GM10266 (cell line): ENCODE data around the gene FHL1.

ENCODE experiments used
- DNase-seq: peaks from one replicate; pipeline ENCODE4 v3.0.0; 2012; ENCODE audit errors: extremely low spot score
- TF ChIP-seq, protein P1 (sequence below): IDR thresholded peaks from 2 replicates; pipeline ENCODE4 v1.5.1; 2012; ENCODE audit warnings: mild to moderate bottlenecking, low read depth; ENCODE audit not compliant: control insufficient read depth, insufficient read depth; ENCODE audit errors: missing control alignments

FHL1 gene

DNA sequence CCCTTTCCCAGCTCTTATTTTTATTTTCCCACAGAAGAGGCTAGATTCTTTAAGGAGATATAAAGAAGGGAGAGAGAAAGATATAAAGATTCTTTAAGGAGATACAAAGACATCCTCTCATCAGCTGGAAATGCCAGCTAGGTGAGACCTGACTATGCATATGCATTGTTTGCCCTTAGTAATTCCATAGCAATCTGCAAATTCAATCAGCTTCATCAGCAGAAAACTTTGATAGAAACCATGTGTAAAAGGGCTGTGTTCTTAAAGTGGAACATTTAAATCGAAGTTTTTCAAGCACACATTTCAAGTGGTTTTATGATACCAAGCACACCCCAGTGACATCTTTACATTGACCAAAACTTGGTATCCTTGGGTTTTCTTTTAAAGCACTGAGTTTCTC, 24.1 kb downstream of the FHL1 start:
- no peak for DNase-seq
- TF ChIP-seq, protein P1, sequence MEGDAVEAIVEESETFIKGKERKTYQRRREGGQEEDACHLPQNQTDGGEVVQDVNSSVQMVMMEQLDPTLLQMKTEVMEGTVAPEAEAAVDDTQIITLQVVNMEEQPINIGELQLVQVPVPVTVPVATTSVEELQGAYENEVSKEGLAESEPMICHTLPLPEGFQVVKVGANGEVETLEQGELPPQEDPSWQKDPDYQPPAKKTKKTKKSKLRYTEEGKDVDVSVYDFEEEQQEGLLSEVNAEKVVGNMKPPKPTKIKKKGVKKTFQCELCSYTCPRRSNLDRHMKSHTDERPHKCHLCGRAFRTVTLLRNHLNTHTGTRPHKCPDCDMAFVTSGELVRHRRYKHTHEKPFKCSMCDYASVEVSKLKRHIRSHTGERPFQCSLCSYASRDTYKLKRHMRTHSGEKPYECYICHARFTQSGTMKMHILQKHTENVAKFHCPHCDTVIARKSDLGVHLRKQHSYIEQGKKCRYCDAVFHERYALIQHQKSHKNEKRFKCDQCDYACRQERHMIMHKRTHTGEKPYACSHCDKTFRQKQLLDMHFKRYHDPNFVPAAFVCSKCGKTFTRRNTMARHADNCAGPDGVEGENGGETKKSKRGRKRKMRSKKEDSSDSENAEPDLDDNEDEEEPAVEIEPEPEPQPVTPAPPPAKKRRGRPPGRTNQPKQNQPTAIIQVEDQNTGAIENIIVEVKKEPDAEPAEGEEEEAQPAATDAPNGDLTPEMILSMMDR, result no peak

DNA sequence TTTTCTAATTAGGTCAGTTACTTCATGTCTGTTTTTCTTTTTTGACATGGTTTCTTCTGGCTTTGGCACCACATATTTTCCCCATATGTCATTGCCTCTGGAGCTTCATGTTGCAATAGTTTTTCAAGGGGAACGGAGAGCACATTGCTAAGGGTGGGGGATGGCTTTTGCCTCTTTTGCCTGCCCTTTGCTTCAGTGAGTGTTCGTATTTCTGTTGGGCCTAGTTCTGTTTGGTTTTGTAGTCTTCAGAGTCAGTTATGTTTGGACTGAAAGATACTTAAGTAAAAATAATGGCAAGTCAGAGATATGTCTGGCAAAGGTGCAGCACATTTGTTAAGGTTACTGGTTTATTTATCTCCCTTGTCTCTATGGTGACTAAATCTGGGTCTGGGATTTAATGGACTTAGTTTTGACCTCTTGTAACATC, 29.1 kb downstream of the FHL1 start:
- TF ChIP-seq, protein P1, result no peak
- no peak for DNase-seq

DNA sequence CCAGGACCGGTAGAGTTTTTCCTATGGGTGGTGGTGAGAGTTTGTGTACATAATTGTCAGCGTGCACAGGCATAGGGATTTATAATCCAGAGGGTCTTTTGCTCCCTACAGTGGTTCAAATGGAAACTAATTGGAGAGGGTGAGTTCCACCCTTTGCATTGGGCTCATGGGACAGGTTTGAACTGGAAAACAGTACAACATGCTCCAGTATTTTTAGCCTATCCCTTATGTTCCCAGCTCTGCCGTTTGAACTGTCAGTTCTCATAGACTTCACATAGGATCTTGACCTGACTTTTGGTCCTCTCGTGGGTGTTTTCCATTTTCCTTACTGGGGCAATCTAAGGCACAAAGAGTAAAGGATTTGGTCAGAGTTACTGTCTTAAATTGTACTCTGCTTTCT, 31.8 kb downstream of the FHL1 start:
- DNase-seq, result no peak
- TF ChIP-seq, protein P1, result no peak

- no peak for DNase-seq
- TF ChIP-seq, protein P1, result no peak
Measured at GRCh38 chrX:136182414-136182813, 35.1 kb downstream of the FHL1 start.

- DNase-seq, result no peak
- TF ChIP-seq, protein P1, result no peak
Measured at GRCh38 chrX:136183172-136183571, 35.8 kb downstream of the FHL1 start.

- TF ChIP-seq, protein P1, result no peak
- DNase-seq, result no peak
Measured at GRCh38 chrX:136183917-136184316, 36.6 kb downstream of the FHL1 start.

GRCh38 chrX:136185401-136186022, 38.2 kb downstream of the FHL1 start:
- DNase-seq, result no peak
- TF ChIP-seq, protein P1, result no peak
